PFSK-1 (cell line): ENCODE measurements around the gene ZNF814.

Experiments
- FOXP2 ChIP-seq: optimal IDR thresholded peaks from 2 replicates; pipeline ENCODE3; 2011; ENCODE audit warnings: borderline replicate concordance, control low read depth, inconsistent platforms; ENCODE audit not compliant: insufficient read depth; ENCODE audit errors: extremely low read length, extremely low read depth
- POLR2AphosphoS5 ChIP-seq: IDR thresholded peaks from 2 replicates; pipeline ENCODE4 v1.6.1; 2012; ENCODE audit warnings: low read depth, mild to moderate bottlenecking, control low read depth, low read length, moderate library complexity
- SIN3A ChIP-seq: IDR thresholded peaks from 2 replicates; pipeline ENCODE4 v1.6.1; 2012; ENCODE audit warnings: mild to moderate bottlenecking, low read length, moderate library complexity, borderline replicate concordance; ENCODE audit not compliant: insufficient read depth
- TAF1 ChIP-seq: IDR thresholded peaks from 2 replicates; pipeline ENCODE4 v1.6.1; 2012; ENCODE audit warnings: low read length, control low read depth, borderline replicate concordance; ENCODE audit not compliant: insufficient read depth
- TF ChIP-seq, protein P1 (sequence below), 2 experiments: IDR thresholded peaks; 2 replicates each; pipeline versions ENCODE4 v1.6.1 to v1.8.0; 2011 to 2012; ENCODE audit warnings: low read depth in 2 of 2, low read length in 2 of 2, control low read depth in 1 of 2, inconsistent platforms in 1 of 2, mild to moderate bottlenecking in 1 of 2, moderate library complexity in 1 of 2; ENCODE audit not compliant: insufficient read depth in 1 of 2

Gene ZNF814

DNA sequence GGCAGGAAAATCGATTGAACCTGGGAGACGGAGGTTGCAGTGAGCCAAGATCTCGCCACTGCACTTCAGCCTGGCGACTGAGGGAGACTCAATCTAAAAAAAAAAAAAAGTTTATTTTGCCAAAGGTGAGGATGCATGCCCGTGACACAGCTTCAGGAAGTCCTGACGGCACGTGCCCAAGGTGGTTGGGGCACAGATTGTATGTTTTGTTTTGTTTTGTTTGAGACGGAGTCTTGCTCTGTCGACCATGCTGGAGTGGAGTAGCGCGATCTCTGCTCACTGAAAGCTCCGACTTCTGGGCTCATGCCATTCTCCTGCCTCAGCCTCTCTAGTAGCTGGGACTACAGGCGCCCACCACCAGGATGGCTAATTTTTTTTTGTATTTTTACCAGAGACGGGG lies 70.9 kb downstream of the ZNF814 start:
- TF ChIP-seq FOXP2, result no peak
- TF ChIP-seq POLR2AphosphoS5, result no peak
- no peak for TF ChIP-seq SIN3A
- TF ChIP-seq TAF1, result no peak
- TF ChIP-seq, protein P1, sequence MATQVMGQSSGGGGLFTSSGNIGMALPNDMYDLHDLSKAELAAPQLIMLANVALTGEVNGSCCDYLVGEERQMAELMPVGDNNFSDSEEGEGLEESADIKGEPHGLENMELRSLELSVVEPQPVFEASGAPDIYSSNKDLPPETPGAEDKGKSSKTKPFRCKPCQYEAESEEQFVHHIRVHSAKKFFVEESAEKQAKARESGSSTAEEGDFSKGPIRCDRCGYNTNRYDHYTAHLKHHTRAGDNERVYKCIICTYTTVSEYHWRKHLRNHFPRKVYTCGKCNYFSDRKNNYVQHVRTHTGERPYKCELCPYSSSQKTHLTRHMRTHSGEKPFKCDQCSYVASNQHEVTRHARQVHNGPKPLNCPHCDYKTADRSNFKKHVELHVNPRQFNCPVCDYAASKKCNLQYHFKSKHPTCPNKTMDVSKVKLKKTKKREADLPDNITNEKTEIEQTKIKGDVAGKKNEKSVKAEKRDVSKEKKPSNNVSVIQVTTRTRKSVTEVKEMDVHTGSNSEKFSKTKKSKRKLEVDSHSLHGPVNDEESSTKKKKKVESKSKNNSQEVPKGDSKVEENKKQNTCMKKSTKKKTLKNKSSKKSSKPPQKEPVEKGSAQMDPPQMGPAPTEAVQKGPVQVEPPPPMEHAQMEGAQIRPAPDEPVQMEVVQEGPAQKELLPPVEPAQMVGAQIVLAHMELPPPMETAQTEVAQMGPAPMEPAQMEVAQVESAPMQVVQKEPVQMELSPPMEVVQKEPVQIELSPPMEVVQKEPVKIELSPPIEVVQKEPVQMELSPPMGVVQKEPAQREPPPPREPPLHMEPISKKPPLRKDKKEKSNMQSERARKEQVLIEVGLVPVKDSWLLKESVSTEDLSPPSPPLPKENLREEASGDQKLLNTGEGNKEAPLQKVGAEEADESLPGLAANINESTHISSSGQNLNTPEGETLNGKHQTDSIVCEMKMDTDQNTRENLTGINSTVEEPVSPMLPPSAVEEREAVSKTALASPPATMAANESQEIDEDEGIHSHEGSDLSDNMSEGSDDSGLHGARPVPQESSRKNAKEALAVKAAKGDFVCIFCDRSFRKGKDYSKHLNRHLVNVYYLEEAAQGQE (IDR thresholded peaks at IDR 0.05; ENCODE audit: insufficient read depth in 1 of 2, low read depth in 2 of 2, low read length in 2 of 2), result no peak

- TF ChIP-seq POLR2AphosphoS5 (no peak), SIN3A (no peak), TAF1 (no peak), FOXP2 (no peak)
- TF ChIP-seq, protein P1 (IDR thresholded peaks at IDR 0.05; ENCODE audit: insufficient read depth in 1 of 2, low read depth in 2 of 2, low read length in 2 of 2), result no peak
These were observed 72.2 kb downstream of the ZNF814 start for GRCh38 chr19:57816652-57817051.

DNA sequence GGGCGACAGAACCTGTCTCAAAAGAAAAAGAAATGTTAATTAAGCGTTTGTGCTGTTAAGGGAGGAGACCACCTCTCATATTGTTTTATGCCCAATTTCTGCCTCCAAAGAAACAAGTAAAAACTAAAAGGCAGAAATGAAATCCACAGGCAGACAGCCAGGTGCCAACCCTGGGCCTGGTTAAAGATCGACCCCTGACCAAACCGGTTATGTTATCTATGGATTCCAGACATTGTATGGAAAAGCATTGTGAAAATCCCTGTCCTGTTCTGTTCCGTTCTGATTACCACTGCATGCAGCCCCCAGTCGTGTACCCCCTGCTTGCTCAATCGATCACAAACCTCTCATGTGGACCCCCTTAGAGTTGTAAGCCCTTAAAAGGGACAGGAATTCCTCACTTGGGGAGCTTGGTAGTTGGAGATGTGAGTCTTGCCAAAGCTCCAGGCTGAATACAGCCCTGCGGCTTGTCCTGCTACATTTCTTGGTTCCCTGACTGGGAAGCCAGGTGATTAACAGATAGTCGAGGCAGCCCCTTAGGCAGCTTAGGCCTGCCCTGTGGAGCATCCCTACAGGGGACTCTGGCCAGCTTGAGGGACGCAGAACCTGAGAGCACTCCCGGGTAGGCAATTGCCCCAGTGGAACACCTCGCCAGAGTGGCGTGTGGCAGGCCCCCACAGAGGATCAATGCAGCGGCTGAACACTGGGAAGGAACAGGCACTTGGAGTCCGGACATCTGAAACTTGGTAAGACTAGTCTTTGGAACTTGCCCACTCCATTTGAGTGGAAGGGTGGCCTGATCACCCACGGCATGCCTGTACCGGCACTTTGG lies 73.4 kb downstream of the ZNF814 start:
- TF ChIP-seq POLR2AphosphoS5 (no peak), SIN3A (no peak), FOXP2 (no peak), TAF1 (no peak)
- TF ChIP-seq, protein P1 (IDR thresholded peaks at IDR 0.05; ENCODE audit: insufficient read depth in 1 of 2, low read depth in 2 of 2, low read length in 2 of 2), result no peak

GRCh38 chr19:57814505-57815246 lies 74.2 kb downstream of the ZNF814 start, which contains the start of gene ZNF552:
TSS of gene ZNF552 (minus strand) at chr19:57814913. CDS start at chr19:57814743, 170 bp downstream.
- TF ChIP-seq FOXP2 (peak; percentile 33), SIN3A (0 out of 2 replicates have a peak, but pooled peaks have one; percentile 57), POLR2AphosphoS5 (peak; percentile 82), TAF1 (0 out of 2 replicates have a peak, but pooled peaks have one; percentile 36)
- TF ChIP-seq, protein P1 (IDR thresholded peaks at IDR 0.05; ENCODE audit: insufficient read depth in 1 of 2, low read depth in 2 of 2, low read length in 2 of 2), result no peak
